Karpas-422 (cell line): ENCODE measurements around the gene EHBP1. TPM values are rescaled to one million over a fixed set of nuclear protein-coding genes. Genes with fewer than 3 reads are reported as not detected.

Experiments used
- DNase-seq: peaks from one replicate; pipeline ENCODE4 v3.0.0-alpha.2; 2015
- H2AFZ ChIP-seq: fragments of 200-600 bp; sonication (generic); 2 replicates; pipeline ENCODE4 v1.6.1; 2014; ENCODE audit warnings: antibody characterized with exemption, low read length, mixed read lengths
- H3K27ac ChIP-seq: fragments of 200-600 bp; sonication (generic); 2 replicates; pipeline ENCODE4 v1.5.1; 2014; ENCODE audit warnings: mild to moderate bottlenecking, low read length, moderate library complexity
- H3K27me3 ChIP-seq: fragments of 200-600 bp; sonication (generic); 2 replicates; pipeline ENCODE4 v1.6.1; 2014; ENCODE audit warnings: low read length, mixed read lengths
- H3K36me3 ChIP-seq: fragments of 200-600 bp; sonication (generic); 2 replicates; pipeline ENCODE4 v1.6.1; 2014; ENCODE audit warnings: low read length, mixed read lengths; ENCODE audit not compliant: insufficient read depth
- H3K4me1 ChIP-seq: fragments of 200-600 bp; sonication (generic); 2 replicates; pipeline ENCODE4 v1.6.1; 2014; ENCODE audit warnings: mild to moderate bottlenecking, low read length, mixed read lengths
- H3K4me2 ChIP-seq: fragments of 200-600 bp; sonication (generic); 2 replicates; pipeline ENCODE4 v1.6.1; 2014; ENCODE audit warnings: low read length, low read depth, mild to moderate bottlenecking; ENCODE audit not compliant: poor library complexity, severe bottlenecking
- H3K4me3 ChIP-seq: fragments of 200-600 bp; sonication (generic); 2 replicates; pipeline ENCODE4 v1.5.1; 2014; ENCODE audit warnings: mild to moderate bottlenecking, antibody characterized with exemption, low read length, mixed read lengths
- H3K79me2 ChIP-seq: fragments of 200-600 bp; sonication (generic); 2 replicates; pipeline ENCODE4 v1.6.1; 2014; ENCODE audit warnings: mild to moderate bottlenecking, low read length, mixed read lengths
- H3K9ac ChIP-seq: fragments of 200-600 bp; sonication (generic); 2 replicates; pipeline ENCODE4 v1.6.0; 2014; ENCODE audit warnings: low read length
- H3K9me2 ChIP-seq: fragments of 200-600 bp; sonication (generic), shearing (Covaris generic); replicated peaks from 2 replicates; pipeline ENCODE4 v1.6.0; 2014; ENCODE audit warnings: mild to moderate bottlenecking, low read length, moderate library complexity; ENCODE audit not compliant: insufficient read depth
- H3K9me3 ChIP-seq: fragments of 300-700, 200-600 bp; sonication (generic); 2 replicates; pipeline ENCODE4 v1.6.1; 2014; ENCODE audit warnings: low read length, mixed read lengths
- H4K20me1 ChIP-seq: fragments of 200-600 bp; sonication (generic); 2 replicates; pipeline ENCODE4 v1.6.1; 2014; ENCODE audit warnings: mild to moderate bottlenecking, antibody characterized with exemption, low read length, low read depth; ENCODE audit not compliant: insufficient read depth
- total RNA-seq: library from RNA; depleted of rRNA; stranded (reverse); fragments of >200 nt; shearing (Covaris generic); gene quantifications from 2 replicates; pipeline ENCODE4 v1.2.3, GENCODE V29; 2014; ENCODE audit warnings: low replicate concordance

EHBP1 gene
- total RNA-seq, 1 experiment from 2014 or later = 32.2 TPM

DNA sequence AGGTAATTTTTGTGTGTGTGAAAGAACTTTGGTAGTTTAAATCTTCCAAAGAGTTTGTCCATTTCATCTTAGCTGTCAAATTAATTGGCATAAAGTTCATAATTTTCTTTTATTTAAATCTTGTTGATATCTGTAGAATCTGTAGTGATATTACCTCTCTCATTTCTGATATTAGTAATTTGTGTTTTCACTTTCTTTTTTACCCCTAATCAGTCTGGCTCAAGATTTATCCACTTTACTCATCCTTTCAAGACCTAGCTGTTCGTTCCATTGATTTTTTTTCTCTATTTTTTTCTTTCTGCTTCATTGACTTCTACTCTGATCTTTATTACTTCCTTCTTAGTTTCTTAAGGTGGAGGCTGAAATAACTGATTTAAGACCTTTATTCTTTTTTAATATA is 202.6 kb downstream of the EHBP1 start:
- H3K9me2 ChIP-seq = no peaks in the 10 kb centered on the region
- H4K20me1 ChIP-seq = no peaks in the 10 kb centered on the region
- no peak overlapping the region for H3K4me3 ChIP-seq
- H3K9me3 ChIP-seq = no peaks in the 10 kb centered on the region
- H3K79me2 ChIP-seq = no peaks in the 10 kb centered on the region; the same call in 1 of the 2 replicates
- H3K4me2 ChIP-seq = no peak overlapping the region
- peaks cover 18% of the 10 kb centered on the region for H3K4me1 ChIP-seq
- DNase-seq = no peak
- no peak overlapping the region for H3K27ac ChIP-seq
- H3K27me3 ChIP-seq = no peaks in the 10 kb centered on the region
- no peak overlapping the region for H3K9ac ChIP-seq
- H2AFZ ChIP-seq = no peak overlapping the region
- H3K36me3 ChIP-seq = no peaks in the 10 kb centered on the region

DNA sequence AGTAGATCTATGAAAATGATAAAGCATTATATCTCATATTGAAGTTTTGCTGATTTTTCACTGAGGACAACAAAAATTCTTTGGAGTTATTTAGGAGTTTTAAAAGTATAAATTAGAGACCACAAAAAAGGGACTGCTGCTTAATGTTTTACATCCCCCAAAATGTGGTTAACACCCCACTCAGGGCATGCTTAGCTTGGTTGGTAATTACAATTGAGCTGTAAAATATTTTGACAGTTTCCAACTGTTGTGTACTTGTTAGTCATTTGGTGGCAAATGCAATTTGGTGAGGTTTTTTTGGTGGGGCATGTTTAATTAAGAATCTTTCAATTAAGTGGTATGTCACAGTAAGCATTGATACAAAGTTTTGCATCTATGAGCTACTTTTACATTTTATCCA is 207.8 kb downstream of the EHBP1 start:
- no peaks in the 10 kb centered on the region for H3K9me3 ChIP-seq
- no peaks in the 10 kb centered on the region for H3K36me3 ChIP-seq
- H3K27ac ChIP-seq = no peak overlapping the region
- no peaks in the 10 kb centered on the region for H3K9me2 ChIP-seq
- peaks cover 4% of the 10 kb centered on the region; the same call in 1 of the 2 replicates for H3K79me2 ChIP-seq
- H3K4me2 ChIP-seq = no peak overlapping the region
- H3K27me3 ChIP-seq = no peaks in the 10 kb centered on the region
- peaks cover 6% of the 10 kb centered on the region for H3K4me1 ChIP-seq
- H3K9ac ChIP-seq = no peak overlapping the region
- no peak overlapping the region for H2AFZ ChIP-seq
- DNase-seq = no peak
- no peaks in the 10 kb centered on the region for H4K20me1 ChIP-seq
- no peak overlapping the region for H3K4me3 ChIP-seq

DNA sequence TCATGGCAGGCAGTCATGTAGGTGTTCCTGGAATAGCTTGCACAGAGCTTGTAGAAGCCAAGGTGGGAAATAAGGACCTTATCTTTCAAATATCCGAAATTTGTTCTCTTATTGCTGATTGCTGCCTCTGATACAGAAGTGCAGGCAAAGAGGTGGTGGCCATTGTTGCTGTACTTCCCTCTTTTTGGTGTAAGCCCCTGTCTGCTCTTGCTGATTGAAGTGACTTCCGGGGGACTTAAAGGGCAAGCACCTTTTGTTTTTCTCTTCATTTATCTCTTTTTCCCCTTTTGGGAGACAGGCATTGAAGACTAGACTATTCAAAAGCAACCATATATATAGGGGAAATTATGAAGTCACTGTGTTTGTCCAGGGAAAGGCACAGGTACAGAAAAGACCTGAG is 213.5 kb downstream of the EHBP1 start:
- H3K9me3 ChIP-seq = no peaks in the 10 kb centered on the region
- H3K4me1 ChIP-seq = no peaks in the 10 kb centered on the region
- H3K79me2 ChIP-seq = peaks cover 1% of the 10 kb centered on the region; the same call in 1 of the 2 replicates
- no peaks in the 10 kb centered on the region for H4K20me1 ChIP-seq
- H2AFZ ChIP-seq = no peak overlapping the region
- no peak overlapping the region for H3K4me2 ChIP-seq
- no peaks in the 10 kb centered on the region for H3K27me3 ChIP-seq
- no peak overlapping the region for H3K4me3 ChIP-seq
- H3K27ac ChIP-seq = no peak overlapping the region
- H3K9ac ChIP-seq = no peak overlapping the region
- no peaks in the 10 kb centered on the region for H3K36me3 ChIP-seq
- no peak for DNase-seq
- no peaks in the 10 kb centered on the region for H3K9me2 ChIP-seq

DNA sequence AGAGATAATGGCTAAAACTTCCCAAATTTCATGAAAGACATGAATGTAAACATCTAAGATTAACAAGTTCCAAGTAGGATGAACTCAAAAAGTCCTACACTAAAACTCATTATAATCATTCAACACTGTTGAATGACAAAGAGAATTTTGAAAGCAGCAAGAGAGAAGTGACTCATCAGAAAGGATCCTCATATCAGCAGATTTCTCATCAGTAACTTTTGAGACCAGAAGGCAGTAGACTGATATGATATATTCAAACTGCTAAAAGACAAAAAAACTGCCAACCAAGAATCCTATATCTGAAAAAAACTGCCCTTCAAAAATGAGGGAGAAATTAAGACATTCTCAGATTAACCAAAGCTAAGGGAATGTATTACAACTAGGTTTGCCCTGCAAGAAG is 214.6 kb downstream of the EHBP1 start:
- H3K9me2 ChIP-seq = no peaks in the 10 kb centered on the region
- H3K9me3 ChIP-seq = no peaks in the 10 kb centered on the region
- no peak overlapping the region for H2AFZ ChIP-seq
- H4K20me1 ChIP-seq = no peaks in the 10 kb centered on the region
- no peaks in the 10 kb centered on the region for H3K79me2 ChIP-seq
- H3K4me3 ChIP-seq = no peak overlapping the region
- H3K27me3 ChIP-seq = no peaks in the 10 kb centered on the region
- no peak overlapping the region for H3K27ac ChIP-seq
- H3K36me3 ChIP-seq = no peaks in the 10 kb centered on the region
- H3K9ac ChIP-seq = no peak overlapping the region
- no peaks in the 10 kb centered on the region for H3K4me1 ChIP-seq
- H3K4me2 ChIP-seq = no peak overlapping the region
- no peak for DNase-seq

DNA sequence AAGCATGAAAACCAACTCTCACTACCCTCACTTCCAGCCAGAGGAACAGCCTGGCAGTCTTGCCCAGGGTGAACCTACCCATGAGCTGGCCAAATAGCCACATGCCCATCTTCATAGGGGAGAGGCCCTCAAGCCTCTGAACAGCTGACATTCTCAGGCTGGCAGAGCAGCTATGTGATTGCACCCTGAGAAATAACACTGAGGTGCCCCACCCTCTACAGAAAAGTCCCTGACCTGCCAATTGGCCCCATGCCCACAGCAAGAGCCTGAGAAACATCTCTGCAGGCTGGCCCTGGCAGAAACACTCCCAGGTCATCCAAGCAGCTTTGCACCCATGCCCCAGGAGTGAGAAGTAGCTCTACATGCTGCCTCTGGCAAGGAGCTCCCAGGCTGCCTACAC is 217.7 kb downstream of the EHBP1 start:
- Histone ChIP-seq H3K27me3 (no peaks in the 10 kb centered on the region), H3K27ac (no peak overlapping the region), H2AFZ (no peak overlapping the region), H3K9me3 (no peaks in the 10 kb centered on the region), H3K4me1 (no peaks in the 10 kb centered on the region), H3K9me2 (no peaks in the 10 kb centered on the region), H3K4me2 (no peak overlapping the region), H3K9ac (no peak overlapping the region), H4K20me1 (no peaks in the 10 kb centered on the region), H3K4me3 (no peak overlapping the region), H3K36me3 (no peaks in the 10 kb centered on the region), H3K79me2 (no peaks in the 10 kb centered on the region)
- DNase-seq = no peak

DNA sequence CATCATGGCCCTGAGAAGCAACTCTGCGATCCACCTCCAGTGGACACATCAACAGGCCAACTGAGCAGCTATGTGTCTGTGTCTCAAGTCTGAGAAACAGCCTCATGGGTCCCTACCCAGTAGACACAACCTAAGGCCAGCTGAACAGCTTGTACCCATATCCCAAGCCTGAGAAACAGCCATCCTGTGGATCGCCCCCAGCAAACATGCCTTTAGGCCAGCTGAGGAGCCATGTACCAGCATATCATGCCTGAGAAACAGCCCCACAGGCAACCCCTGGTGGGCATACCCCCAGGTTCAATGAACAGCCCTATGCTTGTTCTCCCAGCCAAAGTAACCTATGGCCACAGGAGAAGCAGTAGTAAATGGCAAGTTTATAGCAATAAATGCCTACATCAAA is 218.4 kb downstream of the EHBP1 start:
- Histone ChIP-seq H3K36me3 (no peaks in the 10 kb centered on the region), H3K27ac (no peak overlapping the region), H3K27me3 (no peaks in the 10 kb centered on the region)

DNA sequence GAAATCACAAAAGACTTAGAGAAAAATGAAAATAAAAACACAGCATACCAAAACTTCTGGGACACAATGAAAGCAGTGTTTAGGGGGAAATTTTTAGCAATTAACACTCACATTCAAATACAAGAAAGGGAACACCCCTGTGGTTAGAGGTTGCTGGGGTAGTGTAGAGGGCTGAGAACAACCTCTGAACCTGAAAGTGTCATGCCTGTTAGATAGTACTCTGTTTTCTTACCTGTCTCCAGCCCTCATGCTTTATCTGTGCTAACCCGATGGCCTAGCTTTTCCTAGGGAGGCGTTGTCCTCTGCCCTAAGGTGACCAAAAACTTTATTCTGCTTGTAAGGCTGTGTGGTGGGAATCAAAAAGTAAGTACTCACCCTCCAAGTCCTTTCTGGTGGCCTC is 222.5 kb downstream of the EHBP1 start:
- Histone ChIP-seq H3K9ac (no peak overlapping the region), H3K9me3 (no peaks in the 10 kb centered on the region), H3K4me2 (no peak overlapping the region), H3K36me3 (no peaks in the 10 kb centered on the region), H3K27ac (no peak overlapping the region), H3K4me1 (no peaks in the 10 kb centered on the region), H2AFZ (no peak overlapping the region), H3K27me3 (no peaks in the 10 kb centered on the region), H3K4me3 (no peak overlapping the region), H3K79me2 (no peaks in the 10 kb centered on the region), H4K20me1 (no peaks in the 10 kb centered on the region), H3K9me2 (no peaks in the 10 kb centered on the region)
- DNase-seq = no peak

More for the DNA sequence above, 218.4 kb downstream of the EHBP1 start:
- H4K20me1 ChIP-seq = no peaks in the 10 kb centered on the region
- no peak overlapping the region for H3K4me3 ChIP-seq
- DNase-seq = no peak
- H2AFZ ChIP-seq = no peak overlapping the region
- H3K4me2 ChIP-seq = no peak overlapping the region
- no peaks in the 10 kb centered on the region for H3K9me3 ChIP-seq
- no peaks in the 10 kb centered on the region for H3K9me2 ChIP-seq
- H3K4me1 ChIP-seq = no peaks in the 10 kb centered on the region
- no peaks in the 10 kb centered on the region for H3K79me2 ChIP-seq
- H3K9ac ChIP-seq = no peak overlapping the region

DNA sequence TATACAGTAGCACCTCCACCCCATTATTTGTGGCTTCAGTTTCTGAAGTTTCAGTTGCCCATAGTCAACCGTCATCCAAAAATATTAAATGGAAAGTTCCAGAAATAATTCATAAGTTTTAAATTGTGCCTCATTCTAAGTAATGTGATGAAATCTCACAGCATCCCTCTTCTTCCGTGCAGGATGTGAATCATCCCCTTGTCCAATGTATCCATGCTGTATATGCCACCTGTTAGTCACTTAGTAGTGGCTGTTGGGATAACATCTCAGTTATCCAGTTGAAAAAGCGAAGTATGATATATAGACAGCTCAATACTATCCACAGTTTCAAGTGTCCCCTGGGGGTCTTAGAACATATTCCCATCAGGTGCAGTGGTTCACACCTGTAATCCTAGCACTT is 226.0 kb downstream of the EHBP1 start:
- no peak overlapping the region for H3K27ac ChIP-seq
- no peaks in the 10 kb centered on the region for H4K20me1 ChIP-seq
- H3K79me2 ChIP-seq = no peaks in the 10 kb centered on the region
- no peaks in the 10 kb centered on the region for H3K9me3 ChIP-seq
- no peaks in the 10 kb centered on the region for H3K36me3 ChIP-seq
- H3K4me1 ChIP-seq = no peaks in the 10 kb centered on the region
- H3K27me3 ChIP-seq = no peaks in the 10 kb centered on the region
- no peak for DNase-seq
- no peak overlapping the region for H3K4me3 ChIP-seq
- no peak overlapping the region for H3K4me2 ChIP-seq
- no peak overlapping the region for H2AFZ ChIP-seq
- H3K9ac ChIP-seq = no peak overlapping the region
- H3K9me2 ChIP-seq = 0 out of 2 replicates have a peak, but pooled peaks cover 8% of the 10 kb centered on the region

DNA sequence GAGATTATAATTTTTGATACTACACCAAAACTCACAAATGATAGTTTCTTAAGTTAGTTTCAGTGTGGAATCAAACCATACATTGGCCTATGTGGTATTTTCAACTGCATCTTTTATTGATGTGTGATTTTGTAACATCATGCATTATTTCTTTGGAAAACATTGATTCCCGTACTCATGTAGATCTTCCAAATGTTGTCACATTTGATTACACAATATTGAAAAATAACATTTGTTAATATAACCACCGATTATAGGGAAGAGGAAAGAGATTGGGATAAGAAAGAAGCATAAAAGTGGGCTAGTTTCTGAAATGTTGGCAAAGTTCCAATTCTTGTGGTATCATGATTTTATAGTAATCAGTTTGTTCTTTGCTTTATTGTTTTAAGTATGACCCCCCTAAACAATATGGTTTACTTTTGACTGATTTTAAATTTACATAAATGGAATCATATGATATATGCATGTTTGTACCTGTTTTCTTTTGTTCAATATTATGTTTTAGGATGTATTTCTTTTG is 227.9 kb downstream of the EHBP1 start:
- no peak overlapping the region for H3K9ac ChIP-seq
- no peaks in the 10 kb centered on the region for H3K9me3 ChIP-seq
- H3K27ac ChIP-seq = no peak overlapping the region
- 0 out of 2 replicates have a peak, but pooled peaks cover 8% of the 10 kb centered on the region for H3K9me2 ChIP-seq
- H3K79me2 ChIP-seq = no peaks in the 10 kb centered on the region
- H3K4me1 ChIP-seq = peaks cover 3% of the 10 kb centered on the region; the same call in 1 of the 2 replicates
- H2AFZ ChIP-seq = no peak overlapping the region
- no peaks in the 10 kb centered on the region for H4K20me1 ChIP-seq
- H3K27me3 ChIP-seq = no peaks in the 10 kb centered on the region
- no peak for DNase-seq
- H3K36me3 ChIP-seq = no peaks in the 10 kb centered on the region
- H3K4me3 ChIP-seq = no peak overlapping the region
- H3K4me2 ChIP-seq = no peak overlapping the region
